OCI-LY7 (cell line): ENCODE measurements around the gene MTHFD1. TPM values are rescaled to one million over a fixed set of nuclear protein-coding genes. Genes with fewer than 3 reads are reported as not detected.

Experiments
- BruUV-seq: library from RNA; stranded (reverse); fragments of 400-500 nt; replicated peaks from 2 replicates; lab custom pipeline; 2021; lab: Mats Ljungman, UMichigan
- CTCF ChIA-PET: fragments of 300-600 bp; sonication (Branson Sonifier 250); formaldehyde crosslinking; loops from one replicate; lab custom pipeline; 2022; ENCODE audit warnings: antibody characterized with exemption; ENCODE audit not compliant: unreplicated experiment; lab: Charles Lee
- POLR2A ChIA-PET: fragments of 300-600 bp; sonication (Branson Sonifier 250); formaldehyde crosslinking; loops from one replicate; lab custom pipeline; 2022; ENCODE audit warnings: antibody characterized with exemption; lab: Charles Lee
- DNase-seq: peaks from one replicate; pipeline ENCODE4 v3.0.0-alpha.2; 2015; ENCODE audit warnings: low spot score
- H2AFZ ChIP-seq: fragments of 200-600 bp; sonication (generic), shearing (Covaris generic); 2 replicates; pipeline ENCODE4 v1.6.1; 2014; ENCODE audit warnings: mild to moderate bottlenecking, antibody characterized with exemption, low read length, moderate library complexity
- H3K27ac ChIP-seq: fragments of 200-600 bp; sonication (generic); 2 replicates; pipeline ENCODE4 v1.5.1; 2014; ENCODE audit warnings: mixed run types, low read depth, mild to moderate bottlenecking, moderate library complexity, low read length, inconsistent platforms; ENCODE audit not compliant: poor library complexity, severe bottlenecking
- H3K36me3 ChIP-seq: fragments of 200-600 bp; sonication (generic); 2 replicates; pipeline ENCODE4 v1.6.1; 2014; ENCODE audit warnings: mild to moderate bottlenecking, antibody characterized with exemption, low read length, moderate library complexity, mixed read lengths; ENCODE audit not compliant: insufficient read depth
- H3K4me1 ChIP-seq: fragments of 200-600 bp; sonication (generic); 2 replicates; pipeline ENCODE4 v1.5.1; 2014; ENCODE audit warnings: mild to moderate bottlenecking, low read length; ENCODE audit not compliant: insufficient read depth, poor library complexity, severe bottlenecking
- H3K4me2 ChIP-seq: fragments of 200-600 bp; sonication (generic); 2 replicates; pipeline ENCODE4 v1.6.1; 2014; ENCODE audit warnings: mild to moderate bottlenecking, low read length
- H3K4me3 ChIP-seq: fragments of 200-600 bp; sonication (generic); 2 replicates; pipeline ENCODE4 v1.5.1; 2014; ENCODE audit warnings: mild to moderate bottlenecking, low read depth, low read length; ENCODE audit not compliant: poor library complexity, severe bottlenecking
- H3K79me2 ChIP-seq: fragments of 200-600 bp; sonication (generic); 2 replicates; pipeline ENCODE4 v1.6.1; 2016; ENCODE audit warnings: low read depth, mild to moderate bottlenecking, low read length, moderate library complexity, mixed read lengths; ENCODE audit not compliant: insufficient read depth
- H3K9me2 ChIP-seq: fragments of 200-600 bp; sonication (generic); 2 replicates; pipeline ENCODE4 v1.6.1; 2016; ENCODE audit warnings: mild to moderate bottlenecking, low read length, mixed read lengths; ENCODE audit not compliant: insufficient read depth
- H3K9me3 ChIP-seq: fragments of 200-600 bp; sonication (generic); 2 replicates; pipeline ENCODE4 v1.6.1; 2014; ENCODE audit warnings: mild to moderate bottlenecking, mixed run types, low read length, mixed read lengths
- H4K20me1 ChIP-seq: fragments of 200-600 bp; sonication (generic); 2 replicates; pipeline ENCODE4 v1.6.1; 2014; ENCODE audit warnings: mild to moderate bottlenecking, antibody characterized with exemption, low read length, moderate library complexity, mixed read lengths; ENCODE audit not compliant: insufficient read depth
- EZH2phosphoT487 ChIP-seq: fragments of 200-600 bp; sonication (generic); IDR thresholded peaks from 2 replicates; pipeline ENCODE4 v1.6.1; 2018; ENCODE audit warnings: low read depth, borderline replicate concordance, mild to moderate bottlenecking, mixed run types, antibody characterized with exemption, low read length, moderate library complexity, mixed read lengths
- intact Hi-C: fragments of 100-400 bp; cut with micrococcal nuclease; formaldehyde crosslinking; loops from one replicate; pipeline ENCODE4 v1.10.0; 2022; ENCODE audit not compliant: unreplicated experiment
- total RNA-seq, 2 experiments: library from RNA; depleted of rRNA in 1 of 2; stranded (reverse); fragments of >200 nt in 1 of 2; shearing (Covaris generic) in 1 of 2; gene quantifications; 2 replicates each; pipeline ENCODE4 v1.2.3, GENCODE V29; 2014 to 2022
- TF ChIP-seq, protein P1 (sequence below): fragments of 200-600 bp; sonication (generic); conservative IDR thresholded peaks from 2 replicates; pipeline ENCODE4 v1.5.1; 2014; ENCODE audit warnings: mild to moderate bottlenecking, antibody characterized with exemption, low read length, moderate library complexity, mixed read lengths

Gene MTHFD1
- total RNA-seq, 2 experiments from 2014 or later = 73.7 to 163 TPM

- Histone ChIP-seq H3K4me1 (peaks cover 24% of the 10 kb centered on the region), H4K20me1 (no peaks in the 10 kb centered on the region), H3K9me2 (no peaks in the 10 kb centered on the region), H3K27ac (no peak overlapping the region), H3K9me3 (peaks cover 11% of the 10 kb centered on the region), H3K4me3 (no peak overlapping the region), H3K36me3 (peaks cover 7% of the 10 kb centered on the region; the same call in 1 of the 2 replicates), H3K79me2 (peaks cover 19% of the 10 kb centered on the region; the same call in 1 of the 2 replicates), H3K4me2 (no peak overlapping the region), H2AFZ (no peak overlapping the region)
- ChIA-PET CTCF (no interaction called here), POLR2A (no interaction called here)
- DNase-seq = peak; percentile 43
- TF ChIP-seq EZH2phosphoT487 = no peak
- TF ChIP-seq, protein P1, sequence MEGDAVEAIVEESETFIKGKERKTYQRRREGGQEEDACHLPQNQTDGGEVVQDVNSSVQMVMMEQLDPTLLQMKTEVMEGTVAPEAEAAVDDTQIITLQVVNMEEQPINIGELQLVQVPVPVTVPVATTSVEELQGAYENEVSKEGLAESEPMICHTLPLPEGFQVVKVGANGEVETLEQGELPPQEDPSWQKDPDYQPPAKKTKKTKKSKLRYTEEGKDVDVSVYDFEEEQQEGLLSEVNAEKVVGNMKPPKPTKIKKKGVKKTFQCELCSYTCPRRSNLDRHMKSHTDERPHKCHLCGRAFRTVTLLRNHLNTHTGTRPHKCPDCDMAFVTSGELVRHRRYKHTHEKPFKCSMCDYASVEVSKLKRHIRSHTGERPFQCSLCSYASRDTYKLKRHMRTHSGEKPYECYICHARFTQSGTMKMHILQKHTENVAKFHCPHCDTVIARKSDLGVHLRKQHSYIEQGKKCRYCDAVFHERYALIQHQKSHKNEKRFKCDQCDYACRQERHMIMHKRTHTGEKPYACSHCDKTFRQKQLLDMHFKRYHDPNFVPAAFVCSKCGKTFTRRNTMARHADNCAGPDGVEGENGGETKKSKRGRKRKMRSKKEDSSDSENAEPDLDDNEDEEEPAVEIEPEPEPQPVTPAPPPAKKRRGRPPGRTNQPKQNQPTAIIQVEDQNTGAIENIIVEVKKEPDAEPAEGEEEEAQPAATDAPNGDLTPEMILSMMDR = no peak
- BruUV-seq = no TSS peak
- intact Hi-C loops = loop anchor here (5.0 to 10.0 kb wide), 2 partner anchors 84 to 422 kb away; no protein-coding TSS in a partner anchor
Observed at GRCh38 chr14:64340560-64341196, 47.5 kb upstream of the MTHFD1 start.

GRCh38 chr14:64347748-64348147 lies 40.4 kb upstream of the MTHFD1 start:
- Histone ChIP-seq H3K79me2 (no peaks in the 10 kb centered on the region), H3K4me1 (peaks cover 5% of the 10 kb centered on the region), H3K4me3 (no peak overlapping the region), H3K9me2 (no peaks in the 10 kb centered on the region), H4K20me1 (no peaks in the 10 kb centered on the region), H3K27ac (no peak overlapping the region), H3K36me3 (no peaks in the 10 kb centered on the region), H2AFZ (no peak overlapping the region), H3K9me3 (no peaks in the 10 kb centered on the region), H3K4me2 (no peak overlapping the region)
- BruUV-seq = no TSS peak
- TF ChIP-seq EZH2phosphoT487 = no peak
- TF ChIP-seq, protein P1 = no peak
- intact Hi-C loops = loop anchor here (10.0 kb wide), 1 partner anchor 77 kb away; no protein-coding TSS in a partner anchor
- ChIA-PET CTCF (no interaction called here), POLR2A (interaction anchor here (0.6 to 1.0 kb wide), 4 partner anchors 33 to 132 kb away, joined by 3 to 6 read pairs (median 4); no protein-coding TSS in a partner anchor)
- no peak for DNase-seq
